ENCODE results near the gene FARP2. TPM values are rescaled to one million over a fixed set of nuclear protein-coding genes. Genes with fewer than 3 reads are reported as not detected.

Gene FARP2
- total and polyA plus RNA-seq, 2 donors (not counting 1 experiment from before 2014, with no cell fraction given): 28.2 to 41.0 TPM

- no peak for DNase-seq (ENCODE audit: low read depth in 2 of 2)
- Histone ChIP-seq H3K36me3 (ENCODE audit: control insufficient read depth, insufficient read depth, low read length) (no peaks in the 10 kb centered on the region), H3K27ac (ENCODE audit: insufficient read depth, low read length) (no peak overlapping the region), H4K20me1 (ENCODE audit: control insufficient read depth, extremely low read depth, insufficient read depth, low read length) (no peaks in the 10 kb centered on the region), H3K4me1 (ENCODE audit: control insufficient read depth, extremely low read depth, insufficient read depth, low read length) (no peaks in the 10 kb centered on the region), H3K79me2 (ENCODE audit: control insufficient read depth, insufficient read depth, low read length) (no peaks in the 10 kb centered on the region), H3K9me3 (ENCODE audit: control insufficient read depth, insufficient read depth, low read depth, low read length) (no peaks in the 10 kb centered on the region), H3K9ac (ENCODE audit: insufficient read depth, low read length) (no peak overlapping the region), H3K27me3 (ENCODE audit: control insufficient read depth, insufficient read depth, low read length) (no peaks in the 10 kb centered on the region), H3K4me3 (replicated peaks in 1 of 4; ENCODE audit: control extremely low read depth in 1 of 4, insufficient read depth in 1 of 4, low read depth in 3 of 4, low read length in 4 of 4) (no peak overlapping the region), H3K4me2 (ENCODE audit: extremely low read depth, insufficient read depth, low read length) (no peak overlapping the region), H2AFZ (ENCODE audit: low read length) (no peak overlapping the region)
- TF ChIP-seq CTCF (conservative IDR thresholded peaks at IDR 0.05 in 1 of 2, IDR thresholded peaks at IDR 0.05 in 1 of 2; ENCODE audit: low read depth in 1 of 2, low read length in 2 of 2): no peak
- no peak for TF ChIP-seq EZH2 (IDR thresholded peaks at IDR 0.05; ENCODE audit: low read length, missing control alignments)
Measured at GRCh38 chr2:241473399-241473798, 117.3 kb downstream of the FARP2 start.

- Histone ChIP-seq H3K9me3 (ENCODE audit: control insufficient read depth, insufficient read depth, low read depth, low read length) (no peaks in the 10 kb centered on the region), H3K36me3 (ENCODE audit: control insufficient read depth, insufficient read depth, low read length) (no peaks in the 10 kb centered on the region), H3K27ac (ENCODE audit: insufficient read depth, low read length) (no peak overlapping the region), H3K9ac (ENCODE audit: insufficient read depth, low read length) (no peak overlapping the region), H3K4me2 (ENCODE audit: extremely low read depth, insufficient read depth, low read length) (no peak overlapping the region), H3K79me2 (ENCODE audit: control insufficient read depth, insufficient read depth, low read length) (no peaks in the 10 kb centered on the region), H3K4me3 (replicated peaks in 1 of 4; ENCODE audit: control extremely low read depth in 1 of 4, insufficient read depth in 1 of 4, low read depth in 3 of 4, low read length in 4 of 4) (no peak overlapping the region), H4K20me1 (ENCODE audit: control insufficient read depth, extremely low read depth, insufficient read depth, low read length) (no peaks in the 10 kb centered on the region), H3K27me3 (ENCODE audit: control insufficient read depth, insufficient read depth, low read length) (no peaks in the 10 kb centered on the region), H2AFZ (ENCODE audit: low read length) (no peak overlapping the region), H3K4me1 (ENCODE audit: control insufficient read depth, extremely low read depth, insufficient read depth, low read length) (no peaks in the 10 kb centered on the region)
- no peak for DNase-seq (ENCODE audit: low read depth in 2 of 2)
- TF ChIP-seq EZH2 (IDR thresholded peaks at IDR 0.05; ENCODE audit: low read length, missing control alignments): no peak
- TF ChIP-seq CTCF (conservative IDR thresholded peaks at IDR 0.05 in 1 of 2, IDR thresholded peaks at IDR 0.05 in 1 of 2; ENCODE audit: low read depth in 1 of 2, low read length in 2 of 2): no peak
Measured at GRCh38 chr2:241475267-241475666, 119.2 kb downstream of the FARP2 start.

GRCh38 chr2:241478166-241478565, 122.1 kb downstream of the FARP2 start:
- Histone ChIP-seq H3K4me2 (ENCODE audit: extremely low read depth, insufficient read depth, low read length) (no peak overlapping the region), H3K9ac (ENCODE audit: insufficient read depth, low read length) (no peak overlapping the region), H3K4me1 (ENCODE audit: control insufficient read depth, extremely low read depth, insufficient read depth, low read length) (no peaks in the 10 kb centered on the region), H3K36me3 (ENCODE audit: control insufficient read depth, insufficient read depth, low read length) (no peaks in the 10 kb centered on the region), H2AFZ (ENCODE audit: low read length) (no peak overlapping the region), H3K79me2 (ENCODE audit: control insufficient read depth, insufficient read depth, low read length) (no peaks in the 10 kb centered on the region), H3K9me3 (ENCODE audit: control insufficient read depth, insufficient read depth, low read depth, low read length) (no peaks in the 10 kb centered on the region), H3K27me3 (ENCODE audit: control insufficient read depth, insufficient read depth, low read length) (no peaks in the 10 kb centered on the region), H3K4me3 (replicated peaks in 1 of 4; ENCODE audit: control extremely low read depth in 1 of 4, insufficient read depth in 1 of 4, low read depth in 3 of 4, low read length in 4 of 4) (no peak overlapping the region), H4K20me1 (ENCODE audit: control insufficient read depth, extremely low read depth, insufficient read depth, low read length) (no peaks in the 10 kb centered on the region), H3K27ac (ENCODE audit: insufficient read depth, low read length) (no peak overlapping the region)
- TF ChIP-seq EZH2 (IDR thresholded peaks at IDR 0.05; ENCODE audit: low read length, missing control alignments) (no peak), CTCF (conservative IDR thresholded peaks at IDR 0.05 in 1 of 2, IDR thresholded peaks at IDR 0.05 in 1 of 2; ENCODE audit: low read depth in 1 of 2, low read length in 2 of 2) (no peak)
- DNase-seq (ENCODE audit: low read depth in 2 of 2): no peak
